ENCODE measurements around the gene TRIM69.
"Not testable (repeated sequence)": the region's sequence is repeated elsewhere in the genome, so short reads cannot be mapped to it uniquely, and the experiment has no call there.

Gene TRIM69

GRCh38 chr15:44716983-44717602 is 19.2 kb upstream of the TRIM69 start:
- DNase-seq, result no peak

DNA sequence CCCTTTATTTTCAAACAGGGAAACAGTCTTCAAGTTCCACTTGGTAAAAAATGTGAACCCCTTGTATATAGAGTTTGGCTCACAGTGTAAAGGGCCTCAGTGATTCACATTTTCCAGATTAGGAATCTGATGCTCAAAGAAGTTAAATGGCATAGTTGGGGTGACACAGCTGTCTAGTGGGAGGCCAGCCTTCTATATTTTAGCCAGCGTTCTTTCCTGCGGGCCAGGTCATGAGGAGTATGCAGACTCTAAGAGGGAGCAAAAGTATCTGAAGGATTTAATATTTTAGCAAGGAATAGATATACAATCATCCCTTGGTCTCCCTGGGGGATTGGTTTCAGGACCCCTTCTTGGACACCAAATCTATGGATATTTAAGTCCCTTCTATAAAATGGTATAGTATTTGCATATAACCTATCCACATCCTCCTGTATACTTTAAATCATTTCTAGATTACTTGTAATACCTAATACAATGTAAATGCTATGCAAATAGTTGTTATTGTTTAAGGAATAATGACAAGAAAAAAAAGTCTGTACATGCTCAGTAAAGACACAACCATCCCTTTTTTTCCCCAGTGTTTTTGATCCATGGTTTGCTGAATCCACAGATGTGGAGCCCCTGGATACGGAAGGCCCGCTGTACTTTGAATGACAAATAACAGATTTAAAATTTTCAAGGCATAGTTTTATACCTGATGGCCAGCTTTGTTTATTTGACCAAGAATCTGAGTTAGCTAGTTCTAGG is 18.0 kb upstream of the TRIM69 start:
- DNase-seq, result no peak

- DNase-seq, result no peak
These were observed 17.4 kb upstream of the TRIM69 start for GRCh38 chr15:44718927-44719292.

DNA sequence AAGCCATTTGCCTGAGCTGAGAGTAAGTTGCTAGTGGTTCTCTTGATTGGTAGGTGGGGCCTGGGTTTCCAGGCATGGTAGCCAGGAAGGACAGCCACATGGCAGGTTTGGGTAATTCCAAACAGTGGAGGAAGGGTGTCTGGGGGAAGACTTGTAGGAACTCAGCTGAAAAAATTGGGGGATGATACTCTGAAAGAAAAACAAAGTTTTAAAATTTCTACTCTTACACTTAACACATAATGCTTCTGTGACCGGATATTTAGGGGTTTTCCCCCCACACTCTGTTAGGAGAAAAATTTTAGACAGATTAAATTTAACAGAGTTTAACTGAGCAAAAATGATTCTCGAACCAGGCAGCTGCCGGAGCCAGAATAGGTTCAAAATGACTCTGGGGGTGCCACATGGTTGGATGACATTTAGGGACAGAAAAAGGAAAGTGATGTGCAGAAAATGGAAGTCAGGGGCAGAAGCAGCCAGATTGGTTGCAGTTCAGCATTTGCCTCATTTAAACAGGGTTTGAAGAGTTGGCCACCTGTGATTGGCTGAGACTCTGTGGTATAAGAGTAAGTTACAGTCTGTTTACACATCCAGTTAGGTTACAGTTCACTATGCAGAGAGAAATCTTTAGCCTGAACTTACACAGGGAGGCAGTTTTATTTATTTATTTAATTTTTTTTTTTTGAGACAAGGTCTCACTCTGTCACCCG is 16.9 kb upstream of the TRIM69 start:
- DNase-seq, result no peak

- not testable (repeated sequence) for DNase-seq
These were observed 16.3 kb upstream of the TRIM69 start for GRCh38 chr15:44720000-44720435.

DNA sequence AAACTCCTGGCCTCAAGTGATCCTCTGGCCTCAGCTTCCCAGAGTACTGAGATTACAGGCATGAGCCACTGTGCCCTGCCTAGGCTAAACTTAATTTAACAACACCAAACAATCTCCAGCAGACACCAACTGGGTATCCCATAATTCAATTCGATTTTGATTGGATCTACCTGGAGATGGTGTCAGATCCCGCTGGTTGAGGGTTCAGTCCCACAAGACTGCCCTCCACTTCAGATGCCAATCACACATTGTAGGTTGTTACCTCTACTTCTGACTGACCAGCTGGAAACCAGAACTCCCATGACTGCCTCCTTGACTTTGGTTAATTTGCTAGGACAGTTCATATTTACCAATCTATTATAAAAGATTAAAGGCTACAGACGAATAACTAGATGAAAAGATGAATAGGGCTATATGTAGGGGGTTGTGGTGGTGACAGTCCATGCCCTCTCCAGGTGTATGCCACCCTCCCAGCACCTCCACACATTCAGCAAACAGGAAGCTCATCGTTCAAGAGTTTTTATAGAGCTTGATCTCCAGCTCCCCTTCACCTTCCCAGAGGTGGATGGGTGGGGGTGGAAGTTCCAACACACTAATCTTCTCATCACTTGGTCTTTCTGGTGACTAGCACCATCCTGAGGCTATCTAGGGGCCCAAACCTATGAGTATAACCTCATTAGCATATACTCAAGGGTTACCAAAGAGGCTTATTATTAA is 15.7 kb upstream of the TRIM69 start:
- DNase-seq, result no peak

DNA sequence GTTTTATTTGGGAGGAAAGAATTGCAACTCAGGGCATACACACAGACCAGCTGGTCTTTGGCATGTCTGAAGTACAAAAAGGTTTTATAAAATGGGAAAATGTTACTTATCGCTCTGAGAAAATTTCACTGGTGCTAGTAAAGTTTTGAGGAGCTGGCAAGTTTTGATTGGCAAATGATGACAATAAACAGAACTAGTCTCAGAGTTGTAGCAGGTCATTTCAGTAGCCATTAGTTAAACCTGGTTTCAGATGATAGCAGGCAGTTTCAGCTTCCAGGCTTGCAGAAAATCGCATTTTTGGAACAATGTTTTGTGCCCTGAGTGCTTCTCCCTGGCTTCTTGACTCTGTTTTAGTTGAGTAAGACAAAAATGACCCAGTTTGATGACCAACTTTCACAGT is 14.3 kb upstream of the TRIM69 start:
- DNase-seq, result no peak

DNA sequence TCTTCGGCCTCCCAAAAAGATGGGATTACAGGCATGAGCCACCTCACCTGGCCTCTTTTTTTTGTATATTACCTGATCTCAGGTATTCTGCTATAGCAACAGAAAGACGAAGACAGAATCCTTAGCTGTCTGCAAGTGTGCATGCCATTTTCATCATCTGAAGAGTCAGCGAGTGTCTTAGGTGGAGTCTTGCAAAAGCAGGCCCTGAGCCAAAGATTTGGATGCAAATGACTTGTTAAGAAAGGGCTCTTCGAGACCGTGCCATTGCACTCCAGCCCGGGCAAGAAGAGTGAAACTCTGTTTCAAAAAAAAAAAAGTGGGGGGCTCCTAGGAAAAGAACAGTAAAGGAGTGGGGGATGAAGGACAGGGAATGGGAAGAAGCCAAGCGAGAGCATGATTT is 10.2 kb upstream of the TRIM69 start:
- no peak for DNase-seq

DNA sequence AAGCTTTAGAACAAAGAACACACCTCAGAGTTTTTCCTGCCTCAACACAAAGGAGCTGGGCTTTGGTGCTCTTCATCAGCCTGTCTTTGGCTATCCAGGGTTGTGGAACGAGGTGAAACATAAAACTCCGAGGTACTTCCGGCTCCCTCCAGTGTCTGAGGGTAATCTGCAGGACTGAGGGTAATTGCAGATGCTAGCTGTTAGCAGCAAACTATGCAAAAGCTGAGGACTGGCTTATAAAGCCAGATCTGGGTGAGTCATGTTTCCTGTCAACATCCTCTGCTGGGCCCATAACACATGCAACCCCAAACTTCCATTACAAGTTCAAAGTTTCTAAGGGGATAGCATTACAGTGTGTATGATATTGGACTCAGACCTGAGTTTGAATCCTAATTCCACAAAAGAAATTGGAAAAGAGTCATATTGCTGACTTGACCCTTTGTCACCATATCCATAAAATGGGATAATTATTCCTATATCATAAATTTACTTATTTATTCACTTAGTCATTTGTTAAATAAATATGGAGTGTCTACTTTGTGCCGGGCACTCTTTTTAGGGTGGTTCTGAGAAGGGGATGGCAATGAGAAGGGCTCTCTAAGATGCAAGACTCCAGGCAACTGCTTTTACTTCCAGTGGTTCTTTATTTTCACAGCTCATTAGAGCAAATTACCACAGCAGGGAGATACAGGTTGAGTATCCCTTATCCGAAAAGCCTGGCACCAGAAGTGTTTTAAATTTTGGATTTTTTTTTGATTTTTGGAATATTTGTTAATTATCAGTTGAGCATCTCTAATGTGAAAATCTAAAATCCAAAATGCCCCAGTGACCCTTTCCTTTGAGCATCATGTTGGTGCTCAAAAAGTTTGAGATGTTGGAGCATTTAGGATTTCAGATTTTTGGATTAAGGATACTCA is 9.5 kb upstream of the TRIM69 start:
- DNase-seq, result no peak

DNA sequence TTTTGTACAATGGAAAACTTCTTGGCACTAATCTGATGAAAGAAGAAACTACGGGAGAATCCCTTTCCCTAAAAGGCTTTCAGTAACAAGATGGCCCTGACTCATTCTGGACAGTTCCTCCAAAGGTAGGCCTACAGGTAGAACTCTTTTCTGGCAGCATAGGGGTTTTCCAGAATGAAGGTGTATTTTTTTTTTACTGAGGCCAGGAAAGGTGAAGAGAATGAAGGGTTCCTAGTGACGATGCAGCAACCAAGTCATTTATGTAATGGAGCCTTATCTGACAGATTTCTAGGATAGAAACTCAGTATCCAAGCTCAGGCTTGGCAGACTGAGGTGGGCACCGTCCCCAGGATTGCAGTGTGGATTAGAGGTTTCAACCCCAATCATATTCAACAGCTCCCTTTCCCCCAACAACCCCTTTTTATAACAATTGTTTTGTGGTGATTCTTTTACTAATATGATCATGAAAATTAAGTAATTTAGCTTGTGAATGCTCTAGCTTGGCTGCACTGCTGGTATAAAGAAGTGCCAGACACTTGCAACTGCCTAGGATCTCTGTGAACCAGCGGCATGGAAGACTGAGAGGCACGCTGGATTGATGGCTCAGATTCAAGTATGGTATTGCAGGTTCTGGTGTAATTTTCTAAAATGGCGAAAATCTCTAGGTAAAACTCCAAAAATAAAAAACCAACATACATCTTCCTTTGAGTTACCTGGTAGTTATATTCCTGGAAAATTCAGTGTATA is 8.7 kb upstream of the TRIM69 start:
- DNase-seq, result no peak

DNA sequence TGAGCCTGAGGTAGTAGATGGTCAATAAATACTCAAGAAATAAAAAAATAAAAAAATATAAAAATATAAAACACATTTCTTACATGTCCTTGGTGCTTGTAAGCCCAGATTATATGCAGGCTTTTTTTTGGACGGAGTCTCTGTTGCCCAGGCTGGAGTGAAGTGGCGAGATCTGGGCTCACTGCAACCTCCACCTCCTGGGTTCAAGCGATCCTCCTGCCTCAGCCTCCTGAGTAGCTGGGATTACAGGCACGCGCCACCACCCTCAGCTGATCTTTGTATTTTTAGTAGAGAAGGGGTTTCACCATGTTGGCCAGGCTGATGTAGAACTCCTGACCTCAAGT is 8.1 kb upstream of the TRIM69 start:
- DNase-seq, result not testable (repeated sequence)

DNA sequence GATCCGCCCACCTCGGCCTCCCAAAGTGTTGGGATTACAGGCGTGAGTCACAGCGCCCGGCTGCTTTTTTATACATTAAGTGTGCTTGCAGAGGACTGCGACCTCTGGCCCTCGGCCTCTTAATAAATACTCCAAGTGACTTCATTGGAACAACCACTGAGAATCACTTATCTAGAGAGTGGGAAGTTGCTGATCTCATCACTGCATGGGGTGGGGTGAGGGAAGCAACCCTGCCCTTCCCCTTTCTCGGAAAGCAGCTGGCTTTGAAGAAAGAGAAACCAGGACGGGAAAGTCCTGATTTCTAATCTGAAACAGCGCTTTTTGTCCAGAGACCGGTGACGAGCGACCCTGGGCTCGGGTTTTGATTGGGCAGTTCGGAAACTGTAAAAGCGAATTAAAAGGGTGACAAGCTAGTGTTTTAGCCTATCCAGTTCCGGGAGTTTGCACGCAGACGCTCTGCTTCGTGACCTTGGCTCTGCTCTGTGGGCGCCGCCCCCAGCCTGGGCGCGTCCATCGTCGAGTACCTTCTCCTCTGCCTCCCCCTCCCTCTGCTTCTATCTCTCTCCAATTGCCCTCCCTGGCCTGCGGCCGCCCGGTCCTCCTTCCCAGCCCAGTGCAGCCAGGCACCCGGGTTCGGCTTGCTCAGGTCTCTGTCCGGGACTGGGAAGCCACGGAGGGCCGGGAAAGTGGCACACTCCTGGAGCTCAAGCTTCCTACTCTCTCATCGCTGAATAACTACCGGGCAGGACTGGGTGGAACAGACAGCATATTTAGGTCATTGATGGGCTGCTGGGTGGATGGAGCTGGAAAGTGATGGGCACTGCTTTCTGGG is 7.5 kb upstream of the TRIM69 start:
- peak; percentile 86 for DNase-seq

DNA sequence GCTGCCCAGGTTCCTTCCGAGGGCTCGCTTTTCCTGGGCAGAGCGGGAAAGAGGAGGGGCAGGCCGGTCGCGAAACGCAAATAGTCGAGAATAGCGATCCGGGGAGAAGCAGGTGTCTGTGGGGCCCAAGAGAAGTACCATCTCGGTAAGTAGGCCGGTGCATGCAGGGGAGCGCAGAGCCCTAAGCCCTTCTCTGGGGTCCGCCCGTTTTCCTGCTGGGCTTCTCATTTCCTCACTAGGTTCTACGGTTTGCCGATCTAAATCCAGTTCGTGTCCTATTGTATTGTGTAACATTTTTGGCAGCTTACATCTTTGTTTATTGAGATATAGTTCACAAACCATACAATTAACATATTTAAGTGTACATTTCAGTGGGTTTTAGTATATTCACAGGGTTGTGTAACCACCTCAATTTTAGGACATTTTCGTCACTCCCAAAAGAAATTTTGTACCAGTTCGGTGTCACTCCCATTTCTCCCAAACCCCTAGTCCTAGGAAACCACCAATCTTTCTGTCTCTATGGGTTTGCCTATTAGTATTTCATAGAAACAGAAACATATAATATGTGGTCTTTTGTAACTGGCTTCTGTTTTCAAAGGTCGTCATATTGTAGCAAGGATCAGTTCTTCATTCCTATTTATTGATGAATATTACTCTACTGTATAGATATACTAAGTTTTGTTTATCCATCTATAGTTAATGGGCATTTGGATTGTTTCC is 6.8 kb upstream of the TRIM69 start:
- no peak for DNase-seq

GRCh38 chr15:44734839-44735481 is 1.4 kb upstream of the TRIM69 start:
- DNase-seq, result no peak

- DNase-seq, result no peak
These were observed 697 bp upstream of the TRIM69 start for GRCh38 chr15:44735482-44736180.

DNA sequence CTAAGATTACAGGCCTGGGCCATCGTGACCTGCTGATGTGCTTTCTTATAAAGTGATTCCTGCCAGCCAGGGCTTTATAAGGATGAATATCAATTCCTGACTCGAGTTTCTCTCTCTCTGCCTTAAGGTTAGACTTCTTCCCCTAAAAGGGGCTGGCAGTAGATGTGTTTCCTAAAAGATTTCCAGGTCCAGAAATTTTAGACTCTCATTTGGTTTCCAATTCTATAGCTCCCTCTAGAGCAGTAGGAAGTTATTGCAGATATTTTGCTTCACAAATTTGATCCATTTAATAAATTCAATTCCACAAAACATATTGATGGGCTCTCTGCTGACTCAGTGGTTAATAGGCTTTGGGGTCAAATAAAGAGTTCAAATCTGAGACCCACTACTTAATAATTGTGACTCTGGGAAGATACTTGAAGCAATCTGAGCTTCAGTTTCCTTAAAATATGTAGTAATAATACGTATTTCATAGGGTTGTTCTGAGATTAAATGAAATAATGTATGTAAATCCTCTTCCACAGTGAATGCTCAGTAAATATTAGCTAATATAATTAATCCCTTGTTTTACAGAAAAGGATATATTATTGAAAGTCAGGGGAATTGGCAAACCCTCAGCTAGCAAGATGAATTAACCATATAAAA is 2.1 kb downstream of the TRIM69 start:
- DNase-seq, result no peak

- not testable (repeated sequence) for DNase-seq
These were observed 3.0 kb downstream of the TRIM69 start for GRCh38 chr15:44739222-44739847.

- not testable (repeated sequence) for DNase-seq
These were observed 7.1 kb downstream of the TRIM69 start for GRCh38 chr15:44743454-44743853.

Measured in GOT3 (cell line).